Retina (tissue), 1 donor: ENCODE results near the gene ITPR3.

Experiments
- DNase-seq: peaks from one replicate; pipeline ENCODE4 v3.0.0-alpha.2; 2016

ITPR3 gene

DNA sequence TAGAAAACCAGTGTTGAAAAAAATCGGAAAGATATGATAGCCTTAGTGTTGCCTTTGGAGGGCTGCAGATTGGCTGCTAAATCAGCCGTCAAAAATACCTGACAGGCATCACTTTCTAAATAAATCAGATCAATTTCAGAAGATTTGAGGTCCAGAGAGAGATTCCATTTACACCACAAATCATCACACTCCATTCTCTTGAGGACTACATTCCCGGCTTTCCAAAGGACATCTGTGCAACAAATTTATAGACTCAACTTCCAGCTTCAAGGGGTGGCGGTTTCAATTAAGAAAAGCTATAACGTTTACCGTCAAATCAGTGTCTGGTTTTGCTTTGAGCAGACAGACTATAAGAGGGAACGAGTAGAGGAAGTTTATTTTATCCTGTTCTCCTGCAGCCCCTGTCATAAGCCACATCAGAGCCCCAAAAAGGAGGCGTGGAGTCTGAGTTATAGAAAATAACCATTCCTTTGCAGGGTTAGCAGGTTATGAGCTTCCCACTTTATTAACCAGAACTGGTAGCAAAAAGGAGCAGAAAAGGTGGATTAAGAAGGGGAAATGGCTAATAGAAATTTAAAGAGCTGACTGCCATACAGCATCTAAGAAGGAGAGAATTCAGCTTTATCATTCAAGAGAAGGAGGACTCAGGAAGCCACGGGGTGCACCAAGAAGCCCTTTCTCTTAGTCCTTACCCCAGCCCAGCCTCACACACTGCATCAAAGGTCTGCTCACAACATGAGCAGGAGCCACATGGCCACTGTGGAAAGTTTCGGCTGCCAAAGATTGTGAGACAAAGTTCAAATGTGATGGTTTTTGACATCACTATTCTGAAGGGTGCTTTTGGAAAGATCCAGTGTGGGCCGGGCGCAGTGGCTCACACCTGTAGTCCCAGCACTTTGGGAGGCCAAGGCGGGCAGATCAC is 103.2 kb downstream of the ITPR3 start:
- DNase-seq: no peak

DNA sequence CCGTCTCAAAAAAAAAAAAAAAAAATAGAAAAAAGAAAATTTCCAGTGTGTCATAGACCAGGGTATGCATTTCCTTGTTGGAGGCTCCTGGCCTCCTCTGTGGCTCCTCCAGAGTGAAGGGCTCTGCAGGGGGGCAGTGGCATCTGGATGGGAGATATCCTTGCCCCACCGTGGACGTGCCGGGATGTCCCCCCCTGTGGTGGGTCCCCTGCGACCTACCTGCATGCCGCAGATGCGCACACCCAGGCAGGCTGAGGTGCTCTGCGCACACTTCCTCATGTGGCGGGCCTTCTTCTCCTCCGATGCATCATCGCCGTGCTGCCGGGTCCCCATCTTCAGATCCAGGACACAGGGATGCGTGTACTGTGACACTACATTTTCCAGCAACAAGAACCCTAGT is 104.1 kb downstream of the ITPR3 start:
- no peak for DNase-seq

DNA sequence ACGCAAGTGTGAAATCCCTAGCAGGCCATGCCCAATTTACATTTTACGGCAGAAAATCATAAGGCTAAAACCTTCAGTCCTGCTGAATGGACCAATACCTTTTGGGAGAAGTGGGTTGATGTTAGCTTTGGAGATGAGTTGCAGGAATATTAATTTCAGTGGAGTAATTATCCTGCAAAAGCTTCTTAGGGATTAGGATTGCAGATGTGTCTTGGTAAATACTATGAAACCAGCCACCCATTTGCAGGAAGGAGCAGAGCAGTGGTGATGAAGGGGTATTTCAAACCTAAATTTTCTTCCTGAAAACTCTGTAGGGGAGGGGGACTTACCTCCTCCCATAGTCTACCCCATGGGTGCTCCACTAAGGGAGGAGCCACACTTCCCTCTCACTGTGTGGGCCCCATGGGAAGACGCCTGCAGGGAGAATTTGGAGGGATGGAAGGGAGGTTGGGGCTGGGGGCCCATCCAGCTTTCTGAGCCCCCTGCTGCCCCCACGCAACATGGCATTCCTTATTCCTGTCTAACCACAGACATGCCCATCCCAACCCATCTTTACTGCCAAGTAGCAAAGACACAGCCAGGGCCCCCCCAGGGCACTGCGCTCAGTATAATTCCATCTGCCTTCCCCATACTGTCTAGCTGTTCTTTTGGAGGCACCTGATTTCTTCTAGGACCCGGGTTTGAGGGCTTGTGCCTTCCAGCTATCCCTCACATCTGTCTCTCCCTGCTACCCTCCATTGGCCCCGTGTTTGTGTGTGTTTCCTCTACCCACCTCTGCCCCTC is 105.0 kb downstream of the ITPR3 start:
- DNase-seq: no peak

DNA sequence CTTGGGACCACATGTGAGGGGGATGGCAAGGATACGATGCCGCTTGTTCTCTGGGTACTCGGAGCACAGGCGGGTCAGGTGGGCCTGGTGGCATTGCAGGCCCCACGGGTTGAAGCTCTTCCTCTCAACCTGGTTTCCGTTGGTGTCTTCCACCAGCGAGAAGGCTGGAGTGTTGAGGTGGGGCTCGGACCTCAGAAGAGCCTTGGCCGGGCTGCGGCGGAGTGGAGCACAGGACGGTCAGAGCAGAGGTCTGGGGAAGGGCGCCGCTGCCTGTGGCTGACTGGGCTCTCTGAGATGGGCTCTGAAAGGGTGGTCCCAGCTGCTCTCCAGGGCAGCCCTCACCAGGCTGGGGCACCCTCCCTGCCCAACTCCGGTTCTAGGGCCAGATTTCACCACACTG is 105.6 kb downstream of the ITPR3 start:
- no peak for DNase-seq

DNA sequence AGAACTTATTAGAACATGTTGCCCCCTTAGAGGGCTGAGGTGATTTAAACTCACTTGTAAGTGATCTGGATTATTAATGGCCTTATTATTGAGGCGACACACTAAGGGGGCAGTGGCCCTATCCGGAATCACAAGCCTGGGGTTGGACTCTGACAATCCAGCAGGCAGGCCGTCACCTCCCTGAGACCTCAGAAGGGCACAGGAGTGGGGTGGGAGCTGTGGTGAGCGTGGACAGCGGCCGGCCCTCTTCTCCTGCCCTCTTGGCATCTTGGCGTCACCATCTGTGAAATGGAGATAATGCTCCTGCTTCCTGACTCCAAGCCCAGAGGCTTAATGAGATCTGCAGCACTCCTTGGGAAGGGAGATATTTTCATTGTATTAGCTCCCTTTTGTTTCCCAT is 106.0 kb downstream of the ITPR3 start:
- DNase-seq: no peak

DNA sequence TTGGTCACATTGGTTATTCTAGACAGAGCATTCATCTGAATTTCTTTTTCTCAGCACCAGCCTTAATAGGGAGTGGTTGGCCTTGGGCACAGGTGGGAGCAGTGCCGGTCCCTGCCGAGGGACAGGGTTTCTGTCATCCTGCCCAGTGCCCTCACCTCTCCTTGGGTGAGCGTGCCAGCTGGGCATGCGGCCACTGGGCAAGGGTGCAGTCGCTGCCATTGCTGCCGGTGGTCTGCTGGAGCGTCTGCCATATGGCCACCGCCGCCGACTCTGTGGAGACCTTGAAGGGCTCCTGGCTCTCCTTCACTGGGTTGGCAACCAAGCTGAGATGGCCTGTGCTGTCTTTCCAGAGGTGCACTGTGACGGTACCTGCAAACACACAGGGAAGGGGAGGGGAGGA is 106.8 kb downstream of the ITPR3 start:
- DNase-seq: no peak

DNA sequence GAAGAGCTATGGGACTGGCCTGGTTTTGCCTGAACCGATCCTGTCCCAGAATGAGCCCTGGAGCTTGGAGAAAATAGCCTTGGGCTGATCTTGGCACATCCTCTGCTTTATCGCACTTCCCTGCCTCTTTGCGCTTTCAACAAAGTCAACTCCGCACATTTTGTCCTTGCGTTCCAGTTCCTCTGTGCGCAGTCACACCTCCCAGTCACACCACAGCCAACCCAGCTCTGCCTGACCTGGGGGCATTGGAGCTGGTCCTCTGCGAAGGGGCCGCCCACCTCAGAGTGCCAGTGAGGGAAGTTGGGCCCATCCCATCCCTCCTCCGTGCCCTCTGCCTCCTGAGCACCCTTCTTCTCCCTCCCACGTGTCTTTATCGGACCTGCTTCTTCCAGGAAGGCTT is 107.3 kb downstream of the ITPR3 start:
- DNase-seq: no peak

DNA sequence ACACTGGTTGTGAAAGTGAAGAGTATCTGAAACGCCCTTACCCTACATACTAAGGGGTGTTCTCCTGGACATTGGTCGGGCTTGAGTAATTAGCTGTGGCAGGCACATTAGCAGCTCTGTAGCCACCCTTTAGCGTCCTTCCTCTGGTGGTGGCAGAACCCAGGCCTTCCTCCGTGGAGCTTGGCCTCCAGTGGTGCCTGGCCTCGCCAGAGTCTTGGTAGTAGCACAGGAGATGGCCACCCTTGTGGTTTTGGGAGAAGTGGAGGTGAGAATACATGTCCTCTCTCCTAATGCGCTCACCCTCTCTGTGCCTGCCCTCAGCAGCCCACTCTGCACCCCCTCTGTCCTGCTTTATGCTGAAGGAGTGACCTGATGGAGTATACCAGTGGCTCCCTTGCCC is 107.9 kb downstream of the ITPR3 start:
- DNase-seq: no peak

DNA sequence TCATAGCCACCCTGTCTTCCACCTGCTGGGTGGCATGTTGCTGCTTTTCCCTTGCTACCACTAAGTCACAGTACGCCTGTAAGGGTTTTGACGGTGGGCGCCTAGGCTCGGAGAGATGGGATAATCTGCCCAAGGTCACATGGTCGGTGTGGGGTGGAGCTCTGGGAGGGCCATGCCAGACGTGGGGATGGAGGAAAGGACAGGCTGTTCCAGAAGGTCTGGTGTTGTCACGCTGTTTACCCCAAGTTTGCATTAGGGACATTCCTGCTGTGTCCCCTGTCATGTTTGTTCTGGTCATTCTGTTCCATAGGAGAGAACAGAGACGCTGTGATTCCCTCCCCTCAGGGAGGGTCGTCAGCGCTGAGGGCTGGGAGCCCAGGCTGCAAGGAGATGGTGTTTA is 109.5 kb downstream of the ITPR3 start:
- no peak for DNase-seq

DNA sequence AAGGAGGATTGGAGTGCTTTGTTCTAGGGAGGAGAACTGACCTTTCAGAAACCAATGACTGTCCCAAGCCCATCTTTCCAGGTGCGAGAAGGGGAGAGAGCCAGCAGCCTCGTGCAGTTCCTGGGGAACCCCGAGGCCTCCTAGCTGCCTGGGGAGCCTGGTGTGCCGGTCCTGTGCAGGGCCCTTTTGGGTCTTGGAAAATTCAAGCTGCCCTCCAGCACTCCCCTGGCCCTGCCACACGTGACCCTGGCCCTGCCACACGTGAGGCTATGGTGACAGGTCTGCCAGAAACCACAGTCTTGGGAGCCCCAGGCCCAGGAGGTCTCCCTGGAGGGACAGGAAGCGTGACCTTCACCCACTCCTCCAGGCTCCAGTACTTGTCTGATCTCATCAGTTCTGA is 109.9 kb downstream of the ITPR3 start:
- DNase-seq: no peak

DNA sequence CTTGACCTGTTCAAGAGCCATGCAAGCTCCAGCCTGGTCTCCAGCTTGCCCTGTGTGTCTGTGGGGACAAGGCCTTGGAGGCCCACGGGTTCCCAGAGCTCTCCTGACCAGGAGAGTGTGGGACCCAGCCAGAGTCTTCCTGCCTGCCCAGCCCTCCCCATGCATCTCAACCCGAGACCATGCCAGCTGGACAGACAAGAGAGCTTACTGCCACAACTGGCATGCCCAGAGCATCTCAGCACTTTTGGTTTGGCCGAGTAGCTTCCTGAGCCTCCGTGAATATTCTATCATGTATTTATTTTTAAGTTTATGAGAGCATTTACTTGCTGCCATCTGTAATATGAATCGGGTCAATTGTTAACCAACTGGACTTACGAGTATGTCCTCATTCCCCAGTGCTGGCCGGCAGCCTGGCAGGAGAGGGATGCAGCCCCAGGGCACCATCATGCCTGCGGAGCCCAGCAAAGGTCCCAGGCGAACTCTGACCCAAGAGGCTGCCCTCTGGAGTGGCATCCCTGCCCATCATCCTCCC is 110.7 kb downstream of the ITPR3 start:
- DNase-seq: no peak

DNA sequence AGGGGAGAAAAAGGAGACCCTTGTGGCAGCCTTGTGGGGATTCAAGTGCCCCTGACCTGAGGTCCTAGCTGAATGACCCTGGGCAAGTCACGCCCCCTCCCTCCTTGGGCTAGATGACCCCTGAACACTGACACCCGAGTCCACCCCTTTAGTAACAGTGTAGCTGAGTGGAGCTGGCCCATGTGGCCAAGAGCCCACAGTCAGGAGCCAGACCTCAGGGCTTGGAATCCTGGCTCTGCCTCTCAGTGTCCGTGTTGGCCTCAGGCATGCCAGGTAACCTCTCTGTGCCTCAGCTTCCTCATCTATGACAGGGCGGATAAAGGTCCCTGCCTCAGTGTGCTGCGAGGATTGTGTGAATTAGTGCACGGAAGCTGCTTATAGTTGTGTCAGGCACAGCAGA is 111.3 kb downstream of the ITPR3 start:
- no peak for DNase-seq

DNA sequence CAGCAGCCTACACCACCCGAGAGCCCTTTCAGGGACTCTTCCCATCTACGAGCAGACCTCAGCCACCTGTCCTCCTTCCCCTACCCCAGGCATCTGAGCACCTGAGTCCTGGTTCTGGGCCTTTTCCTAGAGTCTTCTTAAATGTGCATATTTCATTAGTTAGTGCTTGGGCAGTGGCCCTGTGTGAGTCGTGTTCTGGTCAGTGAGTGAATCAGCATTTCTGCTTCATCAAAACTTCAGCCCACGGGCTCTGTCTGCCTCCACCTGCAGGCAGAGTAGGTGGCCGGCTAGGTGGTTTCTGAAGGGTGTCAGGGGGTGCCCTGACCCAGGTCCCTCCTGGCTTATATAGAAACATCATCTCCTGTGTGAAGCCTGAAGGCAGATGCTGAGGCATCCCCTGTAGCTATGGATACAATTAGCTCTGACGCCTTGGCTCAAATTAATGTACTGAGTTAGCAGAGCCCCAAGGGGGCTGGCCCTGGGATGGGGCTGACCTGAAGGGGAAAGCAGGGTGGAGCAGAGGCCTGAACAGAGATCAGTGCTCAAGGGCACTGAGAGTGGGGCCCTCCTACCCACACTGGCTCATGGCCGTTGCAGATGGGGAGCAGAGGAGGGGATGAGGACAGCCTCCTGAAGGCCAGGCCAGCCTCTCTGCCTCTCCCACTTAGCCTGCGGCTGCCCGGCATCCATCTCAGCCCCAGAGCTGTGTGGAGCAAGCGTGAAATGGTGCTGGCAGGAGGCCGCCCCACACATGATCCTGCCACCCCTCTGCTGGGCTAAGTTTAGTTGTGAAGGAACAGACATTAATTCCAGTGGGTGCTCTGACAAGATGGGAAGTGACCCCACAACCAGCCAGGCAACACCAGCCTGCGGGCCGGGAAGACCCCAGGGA is 111.9 kb downstream of the ITPR3 start:
- peak; percentile 76 for DNase-seq

DNA sequence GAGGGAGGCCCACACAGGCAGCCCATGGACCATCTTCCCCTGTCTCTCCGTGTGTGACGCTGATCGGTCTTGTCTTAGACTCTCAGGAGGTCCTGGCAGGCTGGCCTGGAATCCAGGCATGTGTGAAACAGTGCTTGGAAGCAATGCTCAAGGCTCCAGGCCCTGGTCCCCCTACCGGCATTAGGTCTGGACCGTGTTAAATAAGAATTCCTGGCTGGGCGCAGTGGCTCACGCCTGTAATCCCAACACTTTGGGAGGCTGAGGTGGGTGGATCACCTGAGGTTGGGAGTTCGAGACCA is 112.5 kb downstream of the ITPR3 start:
- DNase-seq: no peak

DNA sequence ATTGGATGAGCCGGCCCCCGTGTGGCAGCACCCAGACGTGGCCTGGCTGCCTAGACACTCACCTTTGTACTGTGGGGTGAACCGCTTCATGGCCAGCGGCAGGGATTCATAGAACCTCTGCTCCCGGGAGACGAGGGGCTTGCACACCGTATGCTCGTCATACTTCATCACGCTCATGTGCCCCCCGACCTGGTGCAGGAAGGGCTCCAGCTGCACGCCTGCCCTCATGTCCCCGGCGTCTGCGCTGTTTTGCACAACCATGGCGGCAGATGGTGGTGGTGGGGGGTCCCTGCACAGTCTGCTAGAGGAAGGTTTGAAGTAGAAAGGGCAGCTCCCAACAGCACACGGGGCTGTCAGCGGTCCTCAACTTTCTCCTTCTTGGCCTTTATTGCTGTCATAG is 114.1 kb downstream of the ITPR3 start:
- DNase-seq: no peak

DNA sequence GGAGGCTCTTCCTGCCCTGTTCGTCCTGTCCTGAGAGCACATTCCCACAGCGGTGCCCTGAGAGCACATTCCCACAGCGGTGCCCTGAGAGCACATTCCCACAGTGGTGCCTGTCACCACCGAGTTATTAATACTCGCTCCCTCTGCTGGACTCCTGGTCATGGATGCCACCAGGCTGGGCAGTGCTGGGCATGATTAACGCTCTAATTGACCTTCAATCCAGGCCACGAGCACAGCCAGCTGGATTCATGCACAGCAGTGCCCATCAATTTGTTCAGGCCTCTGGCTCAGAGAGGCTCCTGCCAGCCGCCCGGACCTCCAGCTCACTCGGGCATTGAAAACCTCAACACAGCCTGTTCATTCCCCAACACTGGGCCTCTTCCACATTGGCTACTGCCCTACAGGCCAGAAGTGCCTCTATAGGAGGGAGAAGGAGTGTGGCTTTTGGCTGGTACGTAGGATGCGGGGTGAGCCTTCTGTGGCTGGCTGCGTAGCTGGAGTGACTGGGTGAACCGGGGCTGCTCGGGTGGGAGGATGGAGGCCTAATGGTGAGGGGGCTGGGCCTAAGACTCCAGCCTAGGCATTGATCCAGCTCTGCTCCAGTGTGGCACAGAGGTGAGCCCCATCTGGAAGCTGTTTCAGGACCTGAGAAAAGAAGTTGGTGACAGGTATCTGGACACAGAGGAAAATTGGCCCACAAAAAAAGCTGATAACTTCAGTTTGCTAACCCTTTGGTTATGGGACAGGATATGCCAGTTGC is 116.3 kb downstream of the ITPR3 start:
- DNase-seq: no peak

DNA sequence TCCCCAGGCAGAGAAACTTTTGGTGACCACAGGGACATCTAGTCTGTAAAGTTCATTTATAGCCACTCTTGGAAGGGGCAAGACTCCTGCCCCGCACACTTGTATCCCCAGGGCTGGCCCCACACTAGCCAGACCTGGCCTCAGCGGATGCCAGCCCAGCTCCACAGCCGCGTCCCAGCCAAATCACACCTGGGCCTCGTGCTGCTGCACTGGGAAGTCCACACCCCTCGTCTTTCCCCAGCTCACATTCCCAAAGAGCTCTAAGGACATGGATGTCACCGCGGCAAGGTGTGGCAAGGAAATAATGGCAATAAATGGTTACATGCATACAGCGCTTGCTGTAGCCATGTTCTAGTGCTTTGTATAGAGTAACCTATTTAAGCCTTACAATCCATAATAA is 117.0 kb downstream of the ITPR3 start:
- no peak for DNase-seq

DNA sequence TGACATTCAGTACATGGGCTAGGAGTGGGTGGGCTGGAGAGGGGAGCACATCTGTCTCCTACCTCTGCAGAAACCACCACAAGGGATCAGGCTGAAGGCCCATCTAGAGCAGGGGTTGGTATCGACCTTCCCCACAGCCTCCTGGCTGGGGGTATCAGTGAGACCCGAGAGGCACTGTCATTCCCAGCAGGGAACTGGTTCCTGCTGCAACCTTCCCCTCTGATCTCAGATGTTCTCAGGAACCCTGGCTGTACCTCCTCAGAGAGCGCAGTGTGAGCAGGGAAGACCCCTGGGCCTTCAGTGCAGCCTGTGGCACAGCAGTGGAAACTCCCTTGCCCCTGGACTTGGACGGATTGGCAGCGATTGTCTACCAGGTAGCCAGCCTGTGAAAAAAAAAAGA is 117.8 kb downstream of the ITPR3 start:
- no peak for DNase-seq

DNA sequence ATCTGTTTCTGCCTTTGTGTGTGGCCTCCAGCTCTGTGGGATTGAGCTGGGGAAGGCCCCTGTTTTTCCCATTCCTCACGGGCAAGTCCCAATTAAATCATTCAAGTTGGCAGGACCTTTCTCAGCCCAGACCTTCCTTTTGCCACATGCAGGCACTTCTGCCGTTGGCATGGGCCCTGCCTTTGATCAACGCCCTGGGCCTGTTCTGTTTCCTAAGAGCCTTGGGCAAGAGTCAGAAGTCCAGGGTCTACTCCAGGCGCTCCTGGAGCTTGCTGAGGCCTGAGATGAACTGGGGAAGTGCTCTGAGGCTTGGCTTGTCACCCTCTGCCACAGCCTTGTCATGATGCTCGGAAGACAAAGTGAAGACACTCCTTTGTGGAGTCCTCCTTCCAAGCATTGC is 118.4 kb downstream of the ITPR3 start:
- no peak for DNase-seq

DNA sequence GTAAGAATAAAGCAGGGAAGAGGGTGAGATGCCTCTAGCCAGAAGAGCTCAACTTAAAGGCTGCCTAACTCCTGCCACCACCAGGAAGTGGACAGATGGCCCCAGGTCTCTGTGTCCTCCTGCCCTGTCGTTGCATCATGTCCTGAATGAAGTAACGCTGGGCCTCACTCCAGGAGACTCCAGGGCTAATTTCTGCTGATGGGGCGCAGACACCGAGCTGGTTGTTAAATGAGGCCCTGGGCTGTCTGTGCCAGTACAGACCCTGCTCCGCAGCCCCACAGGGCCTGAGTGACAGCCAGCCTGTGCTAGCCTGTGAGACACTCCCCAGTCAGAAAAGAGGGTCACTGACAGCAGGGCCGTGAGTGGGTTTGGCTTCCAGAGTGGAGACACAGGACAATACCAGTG is 119.1 kb downstream of the ITPR3 start:
- no peak for DNase-seq

DNA sequence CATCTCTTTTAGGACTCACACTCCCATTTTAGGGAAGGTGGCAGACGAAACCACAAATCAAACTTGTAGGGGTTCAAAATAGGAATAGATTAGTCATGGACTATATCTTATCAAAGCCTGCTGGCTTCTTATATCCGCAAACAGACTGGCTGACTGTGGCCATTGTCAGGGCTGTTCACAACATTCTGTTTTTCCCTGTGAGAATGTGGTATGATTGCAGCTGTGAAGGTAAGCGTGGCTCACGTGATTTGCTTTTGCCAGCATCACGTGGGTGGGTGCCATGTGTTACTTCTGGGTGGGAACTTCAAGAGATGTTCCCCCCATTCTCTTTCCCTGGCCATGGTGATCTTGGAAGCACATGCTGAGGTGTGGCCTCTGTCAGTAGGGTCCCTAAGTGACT is 119.7 kb downstream of the ITPR3 start:
- no peak for DNase-seq

DNA sequence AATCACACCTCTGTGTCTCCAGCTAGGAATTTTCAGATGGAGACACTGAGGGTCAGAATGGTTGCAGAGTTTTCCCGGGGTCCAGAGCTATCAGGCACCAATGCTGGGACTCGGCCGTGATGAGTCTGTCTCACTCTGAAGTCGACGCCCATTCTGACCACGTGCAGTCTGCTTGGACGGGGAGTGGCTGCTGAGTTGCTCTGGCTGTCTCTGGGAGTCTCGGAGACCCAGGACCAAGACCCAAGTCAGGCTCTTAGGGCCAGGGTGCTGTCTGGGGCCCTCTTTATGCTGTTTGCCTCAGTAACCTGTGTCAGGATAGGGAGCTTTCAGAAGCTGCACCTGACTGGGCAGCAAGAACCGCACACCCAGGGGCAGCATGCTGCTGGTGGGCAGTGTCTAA is 121.0 kb downstream of the ITPR3 start:
- DNase-seq: no peak
